Stomach (tissue), 9 donors: ENCODE results near the gene ADORA2B. TPM values are rescaled to one million over a fixed set of nuclear protein-coding genes. Genes with fewer than 3 reads are reported as not detected.

ENCODE experiments used
- DNase-seq, 2 donors: peaks; one replicate each; pipeline versions ENCODE4 v3.0.0 to v3.0.0-alpha.2; 2013 to 2019
- H3K27ac ChIP-seq, 5 donors: fragments of 200-600 bp in 4 of 5; sonication (generic) in 4 of 5; one replicate each; pipeline ENCODE4 v1.5.1; 2013 to 2019; ENCODE audit warnings: mild to moderate bottlenecking in 1 of 5, moderate library complexity in 1 of 5
- H3K27me3 ChIP-seq, 3 donors: fragments of 200-600 bp; sonication (generic); one replicate each; pipeline ENCODE4 v1.5.1; 2017 to 2019; ENCODE audit warnings: mixed run types in 1 of 3
- H3K36me3 ChIP-seq, 4 donors: fragments of 200-600 bp; sonication (generic); 1 replicate in 3 of 4; 2 replicates in 1 of 4; pipeline ENCODE4 v1.5.1; 2016 to 2019
- H3K4me1 ChIP-seq, 4 donors: fragments of 200-600 bp; sonication (generic); one replicate each; pipeline ENCODE4 v1.5.1; 2016 to 2019
- H3K4me3 ChIP-seq, 4 donors: fragments of 200-600 bp; sonication (generic) in 3 of 4; one replicate each; pipeline ENCODE4 v1.5.1; 2016 to 2019; ENCODE audit warnings: mild to moderate bottlenecking in 1 of 4
- H3K9me3 ChIP-seq, 4 donors: fragments of 200-600 bp; sonication (generic); one replicate each; pipeline ENCODE4 v1.5.1; 2016 to 2019
- CTCF ChIP-seq, 7 experiments: fragments of 450-650 bp in 4 of 7; fragments of 200-600 bp in 3 of 7; sonication (generic) in 3 of 7; IDR thresholded peaks; one replicate each; pipeline ENCODE4 v1.5.1; 2016 to 2019; ENCODE audit warnings: antibody characterized with exemption in 7 of 7, control low read depth in 2 of 7, mild to moderate bottlenecking in 1 of 7
- EP300 ChIP-seq: sonication (generic); formaldehyde crosslinking; IDR thresholded peaks from one replicate; pipeline ENCODE4 v1.6.1; 2017; ENCODE audit warnings: antibody characterized with exemption
- POLR2A ChIP-seq, 4 donors: fragments of 450-650 bp; IDR thresholded peaks; one replicate each; pipeline ENCODE4 v1.6.1; 2016; ENCODE audit warnings: antibody characterized with exemption in 4 of 4, control low read depth in 2 of 4, mild to moderate bottlenecking in 1 of 4, moderate library complexity in 1 of 4
- POLR2AphosphoS5 ChIP-seq, 3 donors: sonication (generic); formaldehyde crosslinking; IDR thresholded peaks; one replicate each; pipeline ENCODE4 v1.6.1; 2016; ENCODE audit warnings: antibody characterized with exemption in 3 of 3
- WGBS, 5 donors: extraction: QIAGEN DNeasy Blood & Tissue Kit in 3 of 5; methylation state at CpG; one replicate each; pipeline versions ENCODE4 v1.1.5 to v1.1.7; 2013 to 2018; 5-methylcytosine and 5-hydroxymethylcytosine counted together
- intact Hi-C: fragments of 100-400 bp; cut with DNase I; formaldehyde crosslinking; loops from one replicate; pipeline ENCODE4 v1.15.1; 2023; ENCODE audit warnings: low total_unique reads
- polyA plus RNA-seq, 3 donors: library from polyadenylated mRNA; stranded (reverse); fragments of 200-250 nt; gene quantifications; one replicate each; pipeline ENCODE4 v1.2.3, GENCODE V29; 2013
- total RNA-seq, 5 donors: library from RNA; depleted of rRNA; stranded (reverse); fragments of >200 nt; gene quantifications; one replicate each; pipeline versions ENCODE4 v1.1.0 to v1.2.3, GENCODE V29; 2014 to 2016
- donor health status: healthy with polysubstance abuse.
- donor health status: Bipolar disorder and iron deficiency.
- donor health status: healthy.

The ADORA2B gene
- total and polyA plus RNA-seq, 8 donors: 0.25 to 18.8 (median 2.1) TPM; not detected in 2

DNA sequence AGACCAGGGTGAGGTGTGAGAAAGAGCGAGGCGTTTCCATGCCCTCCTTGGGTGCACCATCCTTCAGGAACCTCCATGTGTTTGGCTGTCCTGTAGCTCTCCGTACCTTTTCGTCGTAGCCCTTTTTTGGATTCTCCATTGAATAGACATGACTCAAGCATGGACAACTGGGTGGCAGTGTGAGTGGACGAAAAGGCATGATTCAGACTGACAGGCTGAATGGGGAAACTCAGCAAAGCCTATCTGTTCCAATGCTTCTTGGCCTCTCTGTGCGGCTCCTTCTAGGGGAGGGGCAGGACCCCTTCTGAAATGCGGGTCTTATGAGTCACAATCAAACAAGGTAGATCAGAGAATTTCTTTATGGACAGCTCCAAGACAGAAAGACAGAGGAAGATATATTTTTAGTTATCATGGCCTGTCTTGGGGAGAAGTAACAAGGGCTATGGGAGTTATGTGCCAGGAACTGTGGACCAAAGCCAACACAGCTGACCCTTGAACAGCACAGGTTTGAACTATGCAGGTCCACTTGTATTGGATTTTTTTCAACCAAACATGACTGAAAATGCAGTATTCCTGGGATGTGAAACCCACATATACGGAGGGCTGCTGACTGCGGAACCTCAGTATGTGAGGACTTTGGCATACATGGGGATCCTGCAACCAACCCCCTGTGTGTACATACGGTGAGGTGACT is 22.9 kb downstream of the ADORA2B start:
- DNase-seq: no peak
- peaks cover 20 to 23% (median 20%) of the 10 kb centered on the region in 4 donors for H3K4me1 ChIP-seq
- TF ChIP-seq POLR2AphosphoS5 (IDR thresholded peaks at IDR 0.05): no peak
- no peak for TF ChIP-seq EP300
- no peak for TF ChIP-seq CTCF (IDR thresholded peaks at IDR 0.05)
- no peak for TF ChIP-seq POLR2A (IDR thresholded peaks at IDR 0.05)
- H3K27me3 ChIP-seq: no peaks in the 10 kb centered on the region
- WGBS, 5 donors: 86 to 93% (median 89%) methylated on average over 11 of the region's 11 CpGs
- H3K36me3 ChIP-seq: no peaks in the 10 kb centered on the region
- intact Hi-C loops: no loop called here
- H3K4me3 ChIP-seq: no peak overlapping the region
- H3K9me3 ChIP-seq: no peaks in the 10 kb centered on the region
- no peak overlapping the region for H3K27ac ChIP-seq

GRCh38 chr17:15969463-15969862 is 24.5 kb downstream of the ADORA2B start:
- DNase-seq: no peak
- intact Hi-C loops: no loop called here
- TF ChIP-seq POLR2AphosphoS5 (IDR thresholded peaks at IDR 0.05) (no peak), EP300 (no peak), CTCF (IDR thresholded peaks at IDR 0.05) (no peak), POLR2A (IDR thresholded peaks at IDR 0.05) (no peak)
- no peak overlapping the region for H3K4me3 ChIP-seq
- 95 to 99% (median 97%) methylated on average over 8 of the region's 8 CpGs for WGBS, 5 donors
- no peaks in the 10 kb centered on the region for H3K27me3 ChIP-seq
- H3K9me3 ChIP-seq: no peaks in the 10 kb centered on the region
- peaks cover 20 to 23% (median 20%) of the 10 kb centered on the region in 4 donors for H3K4me1 ChIP-seq
- H3K36me3 ChIP-seq: peaks cover 0 to 1% (median 0%) of the 10 kb centered on the region in 4 donors
- H3K27ac ChIP-seq: no peak overlapping the region

DNA sequence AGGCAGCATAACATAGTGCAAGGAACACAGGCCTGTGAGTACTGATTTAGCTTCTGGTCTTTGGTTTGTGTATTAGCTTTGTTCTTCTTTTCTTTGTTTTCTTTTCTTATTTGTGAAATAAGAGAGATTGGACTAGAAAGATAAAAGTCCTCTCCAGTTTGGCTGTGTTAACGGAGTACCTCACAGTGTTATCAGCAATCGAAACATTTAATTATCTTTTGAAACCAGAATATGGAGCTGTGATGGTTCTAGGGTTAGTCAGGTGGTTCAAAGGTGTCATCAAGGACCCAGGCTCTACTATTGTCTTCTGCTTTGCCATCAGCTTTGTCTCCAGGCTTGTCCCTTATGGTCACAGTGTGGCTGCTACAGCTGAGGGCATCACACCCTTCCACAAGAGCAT is 25.6 kb downstream of the ADORA2B start:
- DNase-seq: no peak
- WGBS, 5 donors: 46 to 70% (median 60%) methylated on average over 2 of the region's 2 CpGs

GRCh38 chr17:15971098-15971678 is 26.3 kb downstream of the ADORA2B start:
- no peaks in the 10 kb centered on the region for H3K27me3 ChIP-seq
- no peak overlapping the region for H3K27ac ChIP-seq
- H3K9me3 ChIP-seq: no peaks in the 10 kb centered on the region
- H3K4me1 ChIP-seq: peaks cover 12 to 13% (median 12%) of the 10 kb centered on the region in 4 donors
- 75 to 85% (median 77%) methylated on average over 5 of the region's 5 CpGs for WGBS, 5 donors
- DNase-seq: no peak
- H3K36me3 ChIP-seq: peaks cover 0 to 12% (median 10%) of the 10 kb centered on the region in 4 donors
- intact Hi-C loops: no loop called here
- TF ChIP-seq EP300 (no peak), POLR2AphosphoS5 (IDR thresholded peaks at IDR 0.05) (no peak), CTCF (IDR thresholded peaks at IDR 0.05) (no peak), POLR2A (IDR thresholded peaks at IDR 0.05) (no peak)
- no peak overlapping the region for H3K4me3 ChIP-seq

More for the DNA sequence above, 25.6 kb downstream of the ADORA2B start:
- intact Hi-C loops: no loop called here
- Histone ChIP-seq H3K27me3 (no peaks in the 10 kb centered on the region), H3K36me3 (peaks cover 0 to 11% (median 9%) of the 10 kb centered on the region in 4 donors), H3K4me3 (no peak overlapping the region), H3K27ac (no peak overlapping the region), H3K9me3 (no peaks in the 10 kb centered on the region), H3K4me1 (peaks cover 17 to 19% (median 18%) of the 10 kb centered on the region in 4 donors)
- TF ChIP-seq EP300 (no peak), POLR2AphosphoS5 (IDR thresholded peaks at IDR 0.05) (no peak), POLR2A (IDR thresholded peaks at IDR 0.05) (no peak), CTCF (IDR thresholded peaks at IDR 0.05) (no peak)
